GM21367 (cell line): Measurements from ENCODE around the gene CNTN4.
"Not testable (repeated sequence)": the region's sequence is repeated elsewhere in the genome, so short reads cannot be mapped to it uniquely, and the experiment has no call there.

Experiments
- ATAC-seq: cut with Tn5 transposase; IDR thresholded peaks from one replicate; pipeline ENCODE4 v1.9.1; 2021; ENCODE audit not compliant: unreplicated experiment

The CNTN4 gene

DNA sequence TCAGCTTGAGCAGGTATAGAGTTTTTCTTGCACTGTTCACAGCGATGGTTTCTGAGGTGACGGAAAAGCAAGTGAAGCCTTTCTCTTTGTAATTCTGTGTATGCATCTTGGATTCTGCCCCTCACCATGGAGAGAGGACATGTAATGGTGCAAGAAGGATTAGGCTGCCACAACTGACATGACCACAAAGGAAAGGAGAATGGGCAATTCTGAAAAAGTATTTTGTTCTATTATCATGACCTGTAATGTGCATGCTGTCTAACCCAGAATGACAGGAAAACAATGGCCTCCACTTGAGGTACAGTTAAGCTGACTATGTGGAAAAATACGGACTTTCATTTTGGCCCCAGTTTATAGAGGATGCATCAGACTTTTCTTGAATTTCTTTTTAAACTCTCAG, 784.6 kb downstream of the CNTN4 start:
- ATAC-seq: no peak

GRCh38 chr3:2888592-2888991, 789.9 kb downstream of the CNTN4 start:
- ATAC-seq: no peak

- ATAC-seq: no peak
These were observed 791.1 kb downstream of the CNTN4 start for GRCh38 chr3:2889736-2890135.

GRCh38 chr3:2896308-2896939, 797.8 kb downstream of the CNTN4 start:
- no peak for ATAC-seq

DNA sequence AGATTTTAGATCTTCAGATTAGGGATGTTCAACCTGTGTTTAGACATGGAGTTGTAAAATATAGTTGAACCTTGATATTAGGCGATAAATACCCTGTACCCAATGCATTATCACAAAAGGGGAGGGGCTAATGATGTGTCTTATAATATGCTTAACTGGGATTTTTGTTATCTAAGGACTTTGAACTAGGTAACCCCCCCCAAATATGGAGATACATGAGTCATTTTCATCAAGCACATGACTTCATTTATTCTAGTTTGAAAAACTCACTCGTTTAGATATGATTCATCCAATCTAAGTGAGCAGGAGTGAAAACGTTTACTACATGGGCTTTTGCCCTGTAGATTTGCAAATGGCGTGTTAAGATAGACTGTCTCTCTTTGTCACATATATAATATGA, 799.2 kb downstream of the CNTN4 start:
- no peak for ATAC-seq

GRCh38 chr3:2898591-2899353, 800.1 kb downstream of the CNTN4 start:
- ATAC-seq: no peak

DNA sequence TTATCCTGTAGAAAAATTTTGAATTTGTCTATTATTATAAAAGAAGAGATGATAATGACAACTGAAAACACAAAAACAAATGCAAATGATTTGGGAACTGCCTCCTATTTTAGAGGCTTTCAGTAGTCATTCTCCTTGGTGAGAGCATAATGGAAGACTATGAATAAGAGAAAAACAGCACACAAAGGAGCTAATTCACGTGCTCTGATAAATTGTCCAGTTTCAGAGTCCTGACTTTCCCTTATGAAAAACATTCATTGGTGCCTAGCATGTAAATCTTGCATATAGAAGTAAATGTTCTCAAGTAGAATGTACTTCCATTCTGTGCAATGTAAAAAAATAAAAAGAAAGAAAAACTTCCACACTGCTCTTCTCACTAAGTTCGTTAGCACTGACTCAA, 805.4 kb downstream of the CNTN4 start:
- no peak for ATAC-seq

DNA sequence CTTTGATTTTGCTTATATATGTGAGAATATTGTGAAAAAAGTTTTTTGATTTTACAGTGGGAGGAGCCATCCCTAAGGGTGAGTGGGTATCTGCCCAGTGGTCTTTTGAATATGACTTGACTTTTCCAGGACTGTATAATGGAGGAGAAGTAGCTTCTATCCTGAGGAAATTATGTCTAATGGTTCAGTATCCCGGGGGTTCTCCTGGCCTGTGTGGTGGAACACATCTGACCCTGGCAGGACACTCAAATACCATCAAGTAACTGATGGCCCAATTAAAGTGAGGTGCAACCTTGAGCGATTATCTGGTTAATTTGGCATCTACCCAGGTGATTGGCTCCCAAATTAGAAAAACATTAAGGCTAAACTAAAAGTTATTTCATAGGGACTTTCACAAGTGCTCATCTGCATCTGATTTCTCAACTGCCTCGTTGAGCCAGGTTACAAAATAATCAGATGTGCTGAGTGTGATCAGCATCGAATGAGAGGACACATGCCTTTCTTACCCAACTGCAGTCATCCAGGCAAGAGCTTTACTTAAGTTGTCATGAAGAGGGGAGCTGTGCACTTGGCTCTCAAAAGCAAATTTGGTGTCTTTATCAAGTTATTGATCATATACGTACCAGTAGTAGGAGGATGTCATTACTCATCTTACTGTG, 810.2 kb downstream of the CNTN4 start:
- no peak for ATAC-seq

- ATAC-seq: no peak
These were observed 812.3 kb downstream of the CNTN4 start for GRCh38 chr3:2910997-2911396.

DNA sequence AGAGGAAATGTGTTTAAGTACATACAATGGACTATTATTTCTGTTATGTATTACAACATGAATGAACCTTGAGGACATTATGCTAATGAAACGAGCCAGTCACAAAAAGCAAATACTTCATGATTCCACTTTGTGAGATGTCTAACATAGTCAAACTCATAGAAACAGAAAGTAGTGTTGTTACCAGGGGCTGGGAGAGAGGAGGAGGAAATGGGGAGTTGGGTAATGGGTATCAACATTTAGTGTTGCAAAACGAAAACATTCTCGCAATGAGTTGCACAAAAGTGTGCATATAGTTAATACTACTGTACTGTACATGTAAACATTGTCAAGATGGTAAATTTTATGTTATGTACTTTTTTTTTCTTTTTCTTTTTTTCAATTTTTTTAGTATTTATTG, 817.2 kb downstream of the CNTN4 start:
- no peak for ATAC-seq

DNA sequence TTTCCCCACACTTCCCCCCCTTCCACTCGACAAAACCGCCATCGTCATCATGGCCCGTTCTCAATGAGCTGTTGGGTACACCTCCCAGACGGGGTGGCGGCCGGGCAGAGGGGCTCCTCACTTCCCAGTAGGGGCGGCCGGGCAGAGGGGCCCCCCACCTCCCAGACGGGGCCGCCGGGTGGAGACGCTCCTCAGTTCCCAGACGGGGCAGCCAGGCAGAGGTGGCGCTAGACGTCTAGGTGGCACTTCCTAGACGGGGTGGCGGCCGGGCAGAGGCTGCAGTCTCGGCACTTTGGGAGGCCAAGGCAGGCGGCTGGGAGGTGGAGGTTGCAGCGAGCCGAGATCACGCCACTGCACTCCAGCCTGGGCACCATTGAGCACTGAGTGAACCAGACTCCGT, 818.0 kb downstream of the CNTN4 start:
- not testable (repeated sequence) for ATAC-seq

DNA sequence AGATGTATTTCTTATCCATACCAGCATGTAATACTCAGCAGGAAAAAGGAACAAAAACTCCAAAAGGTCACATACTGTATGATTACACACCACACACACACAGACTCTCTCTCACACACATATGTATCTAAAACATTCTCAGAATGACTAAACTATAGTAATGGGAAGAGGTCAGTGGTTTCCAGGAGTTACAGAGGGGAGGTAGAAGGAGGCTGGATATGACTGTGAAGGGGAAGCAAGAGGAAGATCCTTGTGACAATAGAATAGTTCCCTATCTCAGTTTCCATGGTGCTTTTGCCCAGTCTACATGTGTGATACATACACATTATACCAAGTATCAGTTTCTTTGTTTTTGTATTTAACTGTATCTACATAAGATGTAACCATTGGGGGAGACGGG, 821.4 kb downstream of the CNTN4 start:
- peak; percentile 50 for ATAC-seq

DNA sequence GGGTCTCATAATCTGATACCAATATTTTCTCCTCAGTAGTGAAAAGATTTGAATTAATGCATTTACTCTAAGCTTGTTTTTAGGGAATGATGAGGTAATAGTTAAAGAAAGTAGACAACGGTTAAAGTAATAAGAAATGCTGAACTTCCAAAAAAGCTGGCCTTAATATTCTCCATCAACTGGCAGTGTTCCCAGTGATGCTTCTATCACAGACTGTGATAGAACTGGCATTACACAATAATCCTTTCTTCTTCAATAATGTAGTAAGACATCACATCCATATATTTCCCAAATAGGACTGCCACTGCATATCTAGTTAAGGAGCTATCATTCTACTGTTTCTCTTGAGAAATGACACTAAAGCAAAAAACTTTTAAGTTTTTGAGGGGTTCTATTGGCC, 822.8 kb downstream of the CNTN4 start:
- ATAC-seq: no peak

GRCh38 chr3:2921903-2922302, 823.2 kb downstream of the CNTN4 start:
- ATAC-seq: peak; percentile 80

GRCh38 chr3:2923390-2923789, 824.7 kb downstream of the CNTN4 start:
- ATAC-seq: no peak

DNA sequence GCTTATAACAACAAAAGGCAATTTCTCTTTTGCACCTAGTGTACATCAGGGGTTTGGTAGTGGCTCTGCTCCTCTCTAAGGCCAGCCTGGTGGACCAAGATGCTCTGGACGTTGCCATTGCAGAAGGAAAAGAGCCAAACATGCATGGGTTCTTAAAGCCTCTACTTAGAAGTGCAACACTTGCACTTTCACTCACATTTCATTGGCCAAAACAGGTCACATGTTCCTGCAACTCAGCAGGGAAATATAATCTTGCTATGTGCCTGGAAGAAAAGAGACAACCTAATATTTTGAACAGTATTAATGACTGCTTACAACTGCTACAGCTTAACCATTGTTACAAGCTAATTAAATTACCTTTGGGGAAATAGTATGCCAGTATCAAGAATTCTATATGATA, 828.6 kb downstream of the CNTN4 start:
- ATAC-seq: no peak

DNA sequence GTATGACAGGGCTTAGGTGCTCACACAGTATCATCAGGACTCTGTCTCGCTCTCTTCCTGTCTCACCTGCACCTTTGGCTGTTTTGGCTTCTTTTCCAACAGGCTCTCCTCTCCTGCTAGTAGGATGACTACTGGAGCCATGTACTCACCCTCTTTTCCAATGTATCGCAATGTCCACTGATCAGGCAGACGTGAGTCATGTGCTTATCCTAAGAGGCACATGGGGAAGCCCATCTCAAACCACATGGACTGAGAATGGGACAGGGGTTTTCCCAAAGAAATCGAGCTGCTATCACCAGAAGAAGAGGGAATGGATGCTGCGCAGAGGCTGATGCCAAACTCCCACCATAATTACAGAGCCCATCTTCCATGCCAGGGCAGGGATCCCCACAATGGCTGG, 830.9 kb downstream of the CNTN4 start:
- no peak for ATAC-seq

DNA sequence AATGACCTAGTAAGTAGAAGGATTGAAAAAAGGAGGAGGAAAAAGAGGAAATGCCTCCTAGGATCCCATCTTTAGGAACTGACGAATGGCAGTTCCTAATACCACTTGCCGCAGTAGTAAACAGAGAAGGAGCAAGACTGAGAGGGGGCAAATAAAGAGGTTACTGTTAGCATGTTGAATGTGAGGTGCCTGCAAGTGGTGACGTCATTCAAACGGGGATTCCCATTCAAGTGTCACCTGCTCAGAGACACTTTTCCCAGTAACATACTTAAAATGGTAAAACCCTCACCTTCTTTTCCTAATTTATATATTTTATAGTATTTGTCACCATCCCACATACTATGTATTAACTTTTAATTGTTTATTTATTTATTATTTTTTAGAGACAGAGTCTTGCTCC, 832.6 kb downstream of the CNTN4 start:
- ATAC-seq: no peak

GRCh38 chr3:2934541-2934940, 835.9 kb downstream of the CNTN4 start:
- ATAC-seq: no peak

- no peak for ATAC-seq
These were observed 838.4 kb downstream of the CNTN4 start for GRCh38 chr3:2937055-2937454.

GRCh38 chr3:2937592-2937991, 838.9 kb downstream of the CNTN4 start:
- no peak for ATAC-seq

- no peak for ATAC-seq
These were observed 840.0 kb downstream of the CNTN4 start for GRCh38 chr3:2938711-2939110.
